ENCODE data around the gene CSTF3. TPM values are rescaled to one million over a fixed set of nuclear protein-coding genes. Genes with fewer than 3 reads are reported as not detected.
"Not testable (repeated sequence)": the region's sequence is repeated elsewhere in the genome, so short reads cannot be mapped to it uniquely, and the experiment has no call there.

Gene CSTF3
- total RNA-seq, 1 donor: 31.5 TPM

GRCh38 chr11:33059331-33060007, 101.8 kb downstream of the CSTF3 start:
- no peak for TF ChIP-seq CTCF (IDR thresholded peaks at IDR 0.05; ENCODE audit: insufficient read depth, low read depth, low read length)
- no peak overlapping the region for H3K4me3 ChIP-seq (ENCODE audit: low read depth, low read length)
- no peak for DNase-seq (ENCODE audit: low read depth)

GRCh38 chr11:33057284-33057683, 104.0 kb downstream of the CSTF3 start:
- no peak for DNase-seq (ENCODE audit: low read depth)
- TF ChIP-seq CTCF (IDR thresholded peaks at IDR 0.05; ENCODE audit: insufficient read depth, low read depth, low read length): no peak
- no peak overlapping the region for H3K4me3 ChIP-seq (ENCODE audit: low read depth, low read length)

GRCh38 chr11:33055375-33055774, 105.9 kb downstream of the CSTF3 start:
- DNase-seq (ENCODE audit: low read depth): no peak
- TF ChIP-seq CTCF (IDR thresholded peaks at IDR 0.05; ENCODE audit: insufficient read depth, low read depth, low read length): no peak
- H3K4me3 ChIP-seq (ENCODE audit: low read depth, low read length): no peak overlapping the region

- no peak for TF ChIP-seq CTCF (IDR thresholded peaks at IDR 0.05; ENCODE audit: insufficient read depth, low read depth, low read length)
- DNase-seq (ENCODE audit: low read depth): no peak
- no peak overlapping the region for H3K4me3 ChIP-seq (ENCODE audit: low read depth, low read length)
These were observed 109.0 kb downstream of the CSTF3 start for GRCh38 chr11:33052231-33052630.

- not testable (repeated sequence) for H3K4me3 ChIP-seq (ENCODE audit: low read depth, low read length); DNase-seq (ENCODE audit: low read depth)
These were observed 111.5 kb downstream of the CSTF3 start for GRCh38 chr11:33049565-33050408.

- not testable (repeated sequence) for H3K4me3 ChIP-seq (ENCODE audit: low read depth, low read length); DNase-seq (ENCODE audit: low read depth)
These were observed 112.6 kb downstream of the CSTF3 start for GRCh38 chr11:33048701-33049100.

GRCh38 chr11:33045551-33046255, 115.6 kb downstream of the CSTF3 start:
- no peak for TF ChIP-seq CTCF (IDR thresholded peaks at IDR 0.05; ENCODE audit: insufficient read depth, low read depth, low read length)
- no peak for DNase-seq (ENCODE audit: low read depth)

More at GRCh38 chr11:33045551-33046255, 115.6 kb downstream of the CSTF3 start:
- H3K4me3 ChIP-seq (ENCODE audit: low read depth, low read length): no peak overlapping the region
